Duodenal mucosa (tissue), 2 donors: ENCODE results near the gene KCND1.

Source experiments
- H3K27ac ChIP-seq: one replicate; pipeline ENCODE4 v1.7.0; 2013; ENCODE audit warnings: low read depth, low read length
- H3K27me3 ChIP-seq, 2 donors: one replicate each; pipeline ENCODE4 v1.7.0; 2013; ENCODE audit warnings: low read length in 2 of 2, control low read depth in 1 of 2; ENCODE audit not compliant: insufficient read depth in 2 of 2, control insufficient read depth in 1 of 2
- H3K36me3 ChIP-seq, 2 donors: one replicate each; pipeline ENCODE4 v1.7.0; 2013; ENCODE audit warnings: low read length in 2 of 2, control low read depth in 1 of 2; ENCODE audit not compliant: insufficient read depth in 2 of 2, control insufficient read depth in 1 of 2
- H3K4me1 ChIP-seq, 2 donors: one replicate each; pipeline ENCODE4 v1.7.0; 2013; ENCODE audit warnings: low read length in 2 of 2, control low read depth in 1 of 2; ENCODE audit not compliant: insufficient read depth in 2 of 2, control insufficient read depth in 1 of 2
- H3K4me3 ChIP-seq, 2 donors: one replicate each; pipeline ENCODE4 v1.7.0; 2013; ENCODE audit warnings: low read length in 2 of 2, low read depth in 1 of 2
- H3K9ac ChIP-seq, 2 donors: one replicate each; pipeline ENCODE4 v1.7.0; 2013; ENCODE audit warnings: low read length in 2 of 2, low read depth in 1 of 2
- H3K9me3 ChIP-seq, 2 donors: one replicate each; pipeline ENCODE4 v1.7.0; 2013; ENCODE audit warnings: low read length in 2 of 2, control low read depth in 1 of 2; ENCODE audit not compliant: control insufficient read depth in 1 of 2

The KCND1 gene

GRCh38 chrX:48939524-48940228, 32.0 kb downstream of the KCND1 start:
- H3K36me3 ChIP-seq, result peaks cover under 1 to 26% of the 10 kb centered on the region in 2 donors
- H3K9ac ChIP-seq, result peak overlapping the region; percentile 12 to 48
- no peaks in the 10 kb centered on the region for H3K9me3 ChIP-seq
- peaks cover 51 to 60% of the 10 kb centered on the region in 2 donors for H3K4me1 ChIP-seq
- H3K4me3 ChIP-seq, result peak overlapping the region in 1 of 2 donors; percentile 22
- H3K27ac ChIP-seq, result peak overlapping the region; percentile 44
- no peaks in the 10 kb centered on the region for H3K27me3 ChIP-seq

DNA sequence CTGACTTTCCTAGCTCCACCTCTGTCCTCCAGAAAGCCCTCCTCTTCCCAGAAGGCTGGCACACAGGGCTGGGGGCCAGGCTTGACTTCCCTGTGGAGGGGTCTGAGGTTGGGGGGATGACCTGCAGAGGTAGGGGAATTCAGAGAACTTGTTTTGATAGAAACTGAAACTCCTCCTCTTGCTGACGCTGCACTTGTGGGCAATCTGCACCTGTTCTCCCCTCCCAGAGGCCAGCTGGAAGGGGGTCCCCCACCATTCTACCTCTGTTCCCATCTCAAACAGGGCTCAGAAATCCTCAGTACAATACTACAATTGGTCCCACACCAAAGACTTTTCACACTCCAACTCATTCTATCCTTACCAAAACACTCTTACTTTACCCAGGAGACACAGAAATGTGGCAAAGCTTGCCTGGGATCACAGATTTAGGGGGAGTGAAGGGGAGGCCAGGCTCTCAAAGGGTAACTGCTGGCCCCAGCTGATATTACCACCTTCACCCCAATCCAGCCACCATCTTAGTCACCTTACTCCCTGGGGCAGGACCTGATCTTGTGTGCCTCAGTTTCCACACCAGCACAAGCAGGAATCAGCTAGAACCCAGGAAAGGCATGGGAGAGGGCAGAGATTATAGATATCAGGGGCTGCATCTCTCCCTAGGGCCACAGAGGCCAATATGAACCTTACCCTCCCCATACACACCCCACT, 32.8 kb downstream of the KCND1 start:
- Histone ChIP-seq H3K36me3 (peaks cover 6 to 34% of the 10 kb centered on the region in 2 donors), H3K9me3 (no peaks in the 10 kb centered on the region), H3K9ac (peak overlapping the region; percentile 12 to 48), H3K27me3 (no peaks in the 10 kb centered on the region), H3K4me3 (peak overlapping the region in 1 of 2 donors; percentile 22), H3K4me1 (peaks cover 49 to 60% of the 10 kb centered on the region in 2 donors), H3K27ac (peak overlapping the region; percentile 14)

- H3K9ac ChIP-seq, result peak overlapping the region in 1 of 2 donors; percentile 18
- H3K4me1 ChIP-seq, result peaks cover 49 to 51% of the 10 kb centered on the region in 2 donors
- no peaks in the 10 kb centered on the region for H3K27me3 ChIP-seq
- H3K4me3 ChIP-seq, result peak overlapping the region in 1 of 2 donors; percentile 30
- H3K36me3 ChIP-seq, result peaks cover 6 to 29% of the 10 kb centered on the region in 2 donors
- no peaks in the 10 kb centered on the region for H3K9me3 ChIP-seq
- peak overlapping the region; percentile 42 for H3K27ac ChIP-seq
These were observed 34.4 kb downstream of the KCND1 start for GRCh38 chrX:48937054-48937907.

DNA sequence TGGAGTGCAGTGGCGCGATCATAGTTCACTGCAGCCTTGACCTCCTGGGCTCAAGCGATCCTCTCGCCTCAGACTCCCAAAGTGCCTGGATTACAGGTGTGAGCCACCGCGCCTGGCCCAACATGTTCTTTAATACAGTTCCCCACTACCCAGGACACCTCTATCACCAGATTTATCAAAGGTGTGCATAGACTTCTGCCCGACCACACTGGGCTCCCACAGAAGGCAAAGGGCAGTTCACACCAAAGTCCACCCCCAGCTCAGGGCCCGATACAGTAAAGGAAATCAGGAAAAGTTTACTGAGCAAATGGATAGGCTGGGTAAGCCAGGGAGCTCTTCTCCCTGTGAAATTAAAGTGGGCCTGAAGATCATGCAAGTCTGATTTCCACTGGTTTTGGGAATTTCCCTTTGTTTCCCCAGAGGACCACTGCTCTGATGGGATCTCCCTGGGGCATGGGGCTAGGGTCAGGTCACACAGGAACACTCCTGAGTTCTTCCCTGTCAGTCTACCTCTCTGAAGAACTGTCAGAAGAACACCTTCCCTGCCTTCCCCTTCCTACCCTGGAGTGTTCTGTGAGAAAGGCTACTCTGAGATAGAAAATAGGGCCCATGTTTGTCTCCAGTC, 35.1 kb downstream of the KCND1 start:
- no peak overlapping the region for H3K27ac ChIP-seq
- H3K4me1 ChIP-seq, result peaks cover 42 to 43% of the 10 kb centered on the region in 2 donors
- H3K9me3 ChIP-seq, result no peaks in the 10 kb centered on the region
- H3K9ac ChIP-seq, result peak overlapping the region in 1 of 2 donors; percentile 25
- peaks cover 6 to 29% of the 10 kb centered on the region in 2 donors for H3K36me3 ChIP-seq
- H3K4me3 ChIP-seq, result no peak overlapping the region
- H3K27me3 ChIP-seq, result no peaks in the 10 kb centered on the region

DNA sequence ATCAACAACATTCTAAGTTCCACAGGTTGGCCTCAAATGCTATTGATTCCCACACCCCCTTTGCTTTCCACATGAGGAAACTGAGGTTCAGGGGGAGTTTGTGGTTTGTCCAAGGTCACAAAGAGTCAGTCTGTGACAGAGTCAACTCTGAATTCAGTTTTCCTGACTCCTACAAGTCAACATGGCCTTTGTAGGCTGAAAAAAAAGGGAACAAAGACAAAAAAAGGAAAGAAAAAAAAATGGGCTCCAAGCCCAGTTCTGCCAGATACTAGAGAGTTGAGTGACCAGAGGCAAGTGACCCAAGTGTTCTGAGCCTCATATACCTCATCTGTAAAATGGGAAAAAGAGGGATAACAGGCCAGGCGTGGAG, 36.4 kb downstream of the KCND1 start:
- H3K9me3 ChIP-seq, result no peaks in the 10 kb centered on the region
- no peak overlapping the region for H3K27ac ChIP-seq
- H3K4me3 ChIP-seq, result no peak overlapping the region
- peaks cover 30 to 33% of the 10 kb centered on the region in 2 donors for H3K4me1 ChIP-seq
- H3K9ac ChIP-seq, result no peak overlapping the region
- peaks cover 6 to 30% of the 10 kb centered on the region in 2 donors for H3K36me3 ChIP-seq
- H3K27me3 ChIP-seq, result no peaks in the 10 kb centered on the region

- Histone ChIP-seq H3K9ac (no peak overlapping the region), H3K36me3 (peaks cover 6 to 25% of the 10 kb centered on the region in 2 donors), H3K27ac (no peak overlapping the region), H3K4me1 (peaks cover 25 to 28% of the 10 kb centered on the region in 2 donors), H3K27me3 (no peaks in the 10 kb centered on the region), H3K9me3 (no peaks in the 10 kb centered on the region), H3K4me3 (no peak overlapping the region)
These were observed 36.9 kb downstream of the KCND1 start for GRCh38 chrX:48934581-48935300.

DNA sequence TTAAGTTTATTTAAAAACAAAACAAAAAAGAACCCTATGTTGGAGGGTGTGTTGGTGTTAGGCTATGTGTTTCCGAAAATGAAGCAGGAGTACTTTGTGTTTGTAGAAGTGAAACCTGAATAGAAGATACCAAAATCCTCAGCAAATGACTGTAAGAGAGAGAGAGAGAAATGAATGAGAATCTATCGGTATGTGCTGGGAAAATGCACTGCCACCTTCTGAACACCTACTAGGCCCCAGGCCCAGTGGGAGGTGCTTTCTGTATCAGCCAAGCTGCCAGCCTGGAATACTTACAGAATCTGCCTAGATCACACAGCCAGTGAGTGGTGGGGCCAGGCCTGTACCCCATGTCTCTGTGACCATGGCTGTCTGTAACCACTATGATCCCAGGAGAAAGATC, 37.9 kb downstream of the KCND1 start:
- no peak overlapping the region for H3K9ac ChIP-seq
- peaks cover 6 to 23% of the 10 kb centered on the region in 2 donors for H3K36me3 ChIP-seq
- H3K4me1 ChIP-seq, result peaks cover 15 to 20% of the 10 kb centered on the region in 2 donors
- no peak overlapping the region for H3K4me3 ChIP-seq
- H3K27me3 ChIP-seq, result no peaks in the 10 kb centered on the region
- no peaks in the 10 kb centered on the region for H3K9me3 ChIP-seq
- no peak overlapping the region for H3K27ac ChIP-seq

GRCh38 chrX:48927736-48928382, 43.8 kb downstream of the KCND1 start:
- Histone ChIP-seq H3K36me3 (peaks cover 18 to 29% of the 10 kb centered on the region in 2 donors), H3K27ac (no peak overlapping the region), H3K27me3 (no peaks in the 10 kb centered on the region), H3K9me3 (no peaks in the 10 kb centered on the region), H3K4me1 (peaks cover 0 to 5% of the 10 kb centered on the region in 2 donors), H3K9ac (no peak overlapping the region), H3K4me3 (no peak overlapping the region)

- H3K9ac ChIP-seq, result no peak overlapping the region
- no peaks in the 10 kb centered on the region for H3K27me3 ChIP-seq
- H3K4me1 ChIP-seq, result peaks cover 0 to 5% of the 10 kb centered on the region in 2 donors
- H3K9me3 ChIP-seq, result no peaks in the 10 kb centered on the region
- no peak overlapping the region for H3K4me3 ChIP-seq
- H3K27ac ChIP-seq, result no peak overlapping the region
- peaks cover 18 to 34% of the 10 kb centered on the region in 2 donors for H3K36me3 ChIP-seq
These were observed 44.5 kb downstream of the KCND1 start for GRCh38 chrX:48927123-48927522.
